Central memory CD4-positive, alpha-beta T cell (primary cell): ENCODE results near the gene KRTDAP.

ENCODE experiments used
- DNase-seq: peaks from one replicate; pipeline ENCODE4 v3.0.0; 2022

KRTDAP gene

GRCh38 chr19:35512831-35513627 lies 22.8 kb upstream of the KRTDAP start:
- no peak for DNase-seq

GRCh38 chr19:35511337-35511736 lies 21.1 kb upstream of the KRTDAP start:
- DNase-seq, result no peak

GRCh38 chr19:35510626-35510964 lies 20.3 kb upstream of the KRTDAP start:
- DNase-seq, result no peak

- DNase-seq, result peak; percentile 50
Measured at GRCh38 chr19:35509861-35510625, 19.8 kb upstream of the KRTDAP start.

GRCh38 chr19:35509018-35509652 lies 18.9 kb upstream of the KRTDAP start:
- peak; percentile 23 for DNase-seq

- no peak for DNase-seq
Measured at GRCh38 chr19:35508129-35508528, 17.9 kb upstream of the KRTDAP start.

- no peak for DNase-seq
Measured at GRCh38 chr19:35507561-35507960, 17.3 kb upstream of the KRTDAP start.

- DNase-seq, result no peak
Measured at GRCh38 chr19:35506011-35506410, 15.7 kb upstream of the KRTDAP start.

GRCh38 chr19:35502751-35503150 lies 12.5 kb upstream of the KRTDAP start:
- no peak for DNase-seq

- DNase-seq, result no peak
Measured at GRCh38 chr19:35501684-35502083, 11.4 kb upstream of the KRTDAP start.

- DNase-seq, result no peak
Measured at GRCh38 chr19:35500611-35501010, 10.3 kb upstream of the KRTDAP start.

GRCh38 chr19:35498984-35499527 lies 8.8 kb upstream of the KRTDAP start:
- DNase-seq, result no peak

- no peak for DNase-seq
Measured at GRCh38 chr19:35498220-35498619, 8.0 kb upstream of the KRTDAP start.

GRCh38 chr19:35497406-35497805 lies 7.1 kb upstream of the KRTDAP start:
- no peak for DNase-seq

- peak; percentile 51 for DNase-seq
Measured at GRCh38 chr19:35495107-35496064, 5.1 kb upstream of the KRTDAP start.

- DNase-seq, result no peak
Measured at GRCh38 chr19:35493971-35494370, 3.7 kb upstream of the KRTDAP start.

GRCh38 chr19:35491836-35492360 lies 1.6 kb upstream of the KRTDAP start:
- DNase-seq, result no peak

- no peak for DNase-seq
Measured at GRCh38 chr19:35488677-35489076, 1.6 kb downstream of the KRTDAP start.

GRCh38 chr19:35487656-35488182 lies 2.5 kb downstream of the KRTDAP start:
- no peak for DNase-seq

GRCh38 chr19:35486268-35486708 lies 4.0 kb downstream of the KRTDAP start:
- DNase-seq, result no peak

- DNase-seq, result no peak
Measured at GRCh38 chr19:35484252-35485036, 5.8 kb downstream of the KRTDAP start.
